Heart right ventricle (tissue), 16 donors: ENCODE results near the gene PARD3. TPM values are rescaled to one million over a fixed set of nuclear protein-coding genes. Genes with fewer than 3 reads are reported as not detected.

ENCODE experiments used
- ATAC-seq, 8 donors: fragments of 200-7000 bp; cut with Tn5 transposase; one replicate each; pipeline ENCODE4 v1.9.1; 2020; ENCODE audit warnings: mild to moderate bottlenecking in 8 of 8, moderate library complexity in 8 of 8, moderate number of reproducible peaks in 1 of 8
- DNase-seq, 2 donors: peaks; one replicate each; pipeline ENCODE4 v3.0.0-alpha.2; 2020
- H3K27ac ChIP-seq, 10 donors: fragments of 200-600 bp; sonication (generic) in 2 of 10; one replicate each; pipeline versions ENCODE4 v1.5.0 to v1.8.0; 2020 to 2022; ENCODE audit warnings: mild to moderate bottlenecking in 3 of 10
- H3K27me3 ChIP-seq, 7 donors: fragments of 200-600 bp; one replicate each; pipeline ENCODE4 v1.8.0; 2021 to 2022; ENCODE audit warnings: mild to moderate bottlenecking in 2 of 7
- H3K36me3 ChIP-seq, 9 donors: fragments of 200-600 bp; sonication (generic) in 1 of 9; one replicate each; pipeline versions ENCODE4 v1.5.0 to v1.8.0; 2020 to 2022; ENCODE audit warnings: mild to moderate bottlenecking in 2 of 9
- H3K4me1 ChIP-seq, 9 donors: fragments of 200-600 bp; sonication (generic) in 1 of 9; one replicate each; pipeline versions ENCODE4 v1.5.0 to v1.8.0; 2020 to 2022; ENCODE audit warnings: mild to moderate bottlenecking in 4 of 9
- H3K4me3 ChIP-seq, 10 donors: fragments of 200-600 bp; sonication (generic) in 2 of 10; one replicate each; pipeline versions ENCODE4 v1.5.0 to v1.8.0; 2020 to 2022; ENCODE audit warnings: mild to moderate bottlenecking in 7 of 10, moderate library complexity in 2 of 10
- H3K9me3 ChIP-seq, 11 donors: fragments of 200-600 bp in 10 of 11; sonication (generic) in 2 of 11; one replicate each; pipeline versions ENCODE4 v1.5.0 to v1.8.0; 2013 to 2022; ENCODE audit warnings: mild to moderate bottlenecking in 2 of 11, control low read depth in 1 of 11, moderate library complexity in 1 of 11
- whole genome bisulfite sequencing, 2 donors: extraction: QIAGEN DNeasy Blood & Tissue Kit; methylation state at CpG; one replicate each; pipeline ENCODE4 v1.1.7; 2013; ENCODE audit warnings: inconsistent platforms in 1 of 2; 5-methylcytosine and 5-hydroxymethylcytosine counted together
- intact Hi-C, 10 donors: fragments of 100-400 bp; cut with DNase I; formaldehyde crosslinking; loops; one replicate each; pipeline versions ENCODE4 v1.11.1 to v1.14.2; 2022
- polyA plus RNA-seq, 2 donors: library from polyadenylated mRNA; stranded (reverse); fragments of 200-250 nt; gene quantifications; one replicate each; pipeline ENCODE4 v1.2.3, GENCODE V29; 2013
- total RNA-seq, 10 donors: library from RNA; stranded (reverse); fragmentation: NEBNext Ultra II Directional in 3 of 10; extraction: Animal tissue kit (Norgen Biotek cat#: 25700) in 3 of 10; gene quantifications; one replicate each; pipeline versions ENCODE4 v1.2.1 to v1.2.4, GENCODE V29; 2021 to 2023
- TF ChIP-seq, protein P1 (sequence below), 9 donors: fragments of 200-600 bp; sonication (generic) in 2 of 9; IDR thresholded peaks; one replicate each; pipeline versions ENCODE4 v1.5.0 to v1.8.0; 2021 to 2022; ENCODE audit warnings: antibody characterized with exemption in 9 of 9, mild to moderate bottlenecking in 5 of 9, moderate library complexity in 1 of 9
- donor health status: Arrhythmogenic right ventricular cardiomyopathy.
- donor health status: ischemic (EF 13 %, LVEDD 7.1; RV severe dilation, severe dysfunction).
- donor health status: healthy with polysubstance abuse.
- donor health status: DM: no; HTN: yes; CAD: no.
- donor health status: DM: no; HTN: no; CAD: no.
- donor health status: ischemic (EF 25% LVEDD 6.9; RV normal size, moderate dysfunction).
- donor health status: ischemic (EF 25% LVEDD 5.7; RV mildly dilated, moderate dysfunction).
- donor health status: healthy.
- donor health status: DM: yes; HTN: yes; CAD: no.
- donor health status: Ischemic cardiomyopathy.
- donor health status: ischemic (EF 35%, LVEDD 5.7; RV mildly dilated, moderate dysfunction).
- donor health status: nonischemic (EF 11% LVEDD 7.7; RV severe dilation, severe dysfunction).
- donor health status: DM: yes; HTN: yes; CAD: no.
- donor health status: PGD.
- donor health status: ischemic (EF 29% LVEDD 5.4; RV normal size, mild dysfunction).
- donor health status: nonischemic (EF 23%, LVEDD 6.1; RV moderate dilation, normal function).

Gene PARD3
- total and polyA plus RNA-seq, 12 donors = 19.7 to 41.8 (median 34.2) TPM

DNA sequence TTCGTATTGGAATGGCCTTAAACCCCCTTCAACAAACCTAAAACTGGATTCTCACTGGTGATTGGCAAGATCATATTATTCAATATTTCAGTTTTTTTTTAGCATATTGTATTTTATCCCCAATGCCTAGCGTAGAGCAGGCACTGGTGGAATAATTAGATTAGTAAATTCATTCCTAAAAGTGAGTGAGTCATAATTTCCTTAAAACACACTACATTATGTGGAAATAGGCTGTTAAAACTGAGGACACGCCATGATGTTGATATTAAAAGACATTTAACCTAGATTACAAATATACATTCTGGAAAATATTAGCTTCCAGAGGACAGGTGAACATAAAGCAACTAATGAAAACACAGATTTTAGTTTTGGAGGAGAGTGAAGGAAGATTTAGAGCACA lies 463.9 kb downstream of the PARD3 start:
- intact Hi-C loops = no loop called here
- Histone ChIP-seq H3K27me3 (no peaks in the 10 kb centered on the region), H3K36me3 (peaks cover 0 to 16% (median 0%) of the 10 kb centered on the region in 9 donors), H3K9me3 (peaks cover 0 to 4% (median 0%) of the 10 kb centered on the region in 11 donors), H3K4me1 (no peaks in the 10 kb centered on the region), H3K4me3 (no peak overlapping the region), H3K27ac (no peak overlapping the region)
- DNase-seq = no peak
- WGBS, 2 donors = 93 to 95% methylated on average over 3 of the region's 3 CpGs
- ATAC-seq = no peak
- TF ChIP-seq, protein P1, sequence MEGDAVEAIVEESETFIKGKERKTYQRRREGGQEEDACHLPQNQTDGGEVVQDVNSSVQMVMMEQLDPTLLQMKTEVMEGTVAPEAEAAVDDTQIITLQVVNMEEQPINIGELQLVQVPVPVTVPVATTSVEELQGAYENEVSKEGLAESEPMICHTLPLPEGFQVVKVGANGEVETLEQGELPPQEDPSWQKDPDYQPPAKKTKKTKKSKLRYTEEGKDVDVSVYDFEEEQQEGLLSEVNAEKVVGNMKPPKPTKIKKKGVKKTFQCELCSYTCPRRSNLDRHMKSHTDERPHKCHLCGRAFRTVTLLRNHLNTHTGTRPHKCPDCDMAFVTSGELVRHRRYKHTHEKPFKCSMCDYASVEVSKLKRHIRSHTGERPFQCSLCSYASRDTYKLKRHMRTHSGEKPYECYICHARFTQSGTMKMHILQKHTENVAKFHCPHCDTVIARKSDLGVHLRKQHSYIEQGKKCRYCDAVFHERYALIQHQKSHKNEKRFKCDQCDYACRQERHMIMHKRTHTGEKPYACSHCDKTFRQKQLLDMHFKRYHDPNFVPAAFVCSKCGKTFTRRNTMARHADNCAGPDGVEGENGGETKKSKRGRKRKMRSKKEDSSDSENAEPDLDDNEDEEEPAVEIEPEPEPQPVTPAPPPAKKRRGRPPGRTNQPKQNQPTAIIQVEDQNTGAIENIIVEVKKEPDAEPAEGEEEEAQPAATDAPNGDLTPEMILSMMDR (IDR thresholded peaks at IDR 0.05) = no peak

DNA sequence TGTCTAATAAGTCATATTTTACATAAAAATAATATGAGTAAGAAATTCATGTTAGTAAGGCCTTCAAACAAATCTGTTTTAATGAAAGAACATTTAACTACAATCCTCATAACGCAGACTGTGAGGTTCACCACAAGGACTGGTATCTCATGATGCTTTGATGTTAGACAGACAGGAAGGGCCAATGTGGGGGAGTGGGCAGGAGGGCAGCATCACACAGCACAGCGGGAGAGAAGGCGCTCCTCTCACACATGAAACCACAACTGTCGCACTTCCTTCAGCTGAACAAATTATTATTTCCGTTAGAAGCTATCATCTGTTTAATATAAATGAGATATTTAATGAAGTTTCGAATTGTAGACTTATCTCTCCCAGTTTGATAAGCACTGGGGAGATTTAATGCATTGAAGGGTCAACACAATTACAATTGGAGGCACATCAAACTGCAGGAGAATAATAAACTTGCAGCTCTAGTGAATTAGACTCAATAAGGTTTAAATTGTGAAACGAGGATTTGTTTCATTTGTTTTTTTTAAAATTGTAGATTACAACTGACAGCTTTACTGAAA lies 466.1 kb downstream of the PARD3 start:
- WGBS, 2 donors = 97% methylated on average over 7 of the region's 7 CpGs
- ATAC-seq (no peak), DNase-seq (no peak)
- Histone ChIP-seq H3K27ac (no peak overlapping the region), H3K4me3 (no peak overlapping the region), H3K36me3 (peaks cover 0 to 16% (median 0%) of the 10 kb centered on the region in 9 donors), H3K9me3 (peaks cover 0 to 4% (median 0%) of the 10 kb centered on the region in 11 donors), H3K4me1 (peaks cover 0 to 3% (median 0%) of the 10 kb centered on the region in 9 donors), H3K27me3 (no peaks in the 10 kb centered on the region)
- TF ChIP-seq, protein P1 (IDR thresholded peaks at IDR 0.05) = no peak
- intact Hi-C loops = no loop called here

DNA sequence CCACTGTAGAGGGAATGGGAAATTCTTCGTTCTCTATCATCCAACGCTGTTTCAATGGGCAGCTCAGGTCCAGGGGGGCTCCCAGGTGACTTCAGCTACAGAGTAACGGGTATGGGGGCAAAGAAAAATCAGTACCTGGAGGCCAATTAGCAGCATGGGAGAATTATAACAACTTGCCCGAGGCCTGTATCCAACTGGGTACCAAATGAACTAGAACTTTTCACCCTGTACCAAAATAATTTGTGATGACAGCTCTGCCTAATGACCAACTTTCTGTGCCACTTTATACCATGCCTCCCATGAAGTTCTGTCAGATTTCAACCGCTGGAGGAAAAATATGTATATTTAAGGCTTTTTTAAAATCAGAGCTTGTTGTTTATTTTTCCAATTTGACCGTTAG lies 467.1 kb downstream of the PARD3 start:
- TF ChIP-seq, protein P1 (IDR thresholded peaks at IDR 0.05) = no peak
- peaks cover 0 to 16% (median 0%) of the 10 kb centered on the region in 9 donors for H3K36me3 ChIP-seq
- peaks cover 0 to 4% (median 0%) of the 10 kb centered on the region in 11 donors for H3K9me3 ChIP-seq
- H3K27ac ChIP-seq = no peak overlapping the region
- H3K27me3 ChIP-seq = no peaks in the 10 kb centered on the region
- DNase-seq = no peak
- WGBS, 2 donors = 96 to 98% methylated on average over 6 of the region's 6 CpGs
- H3K4me3 ChIP-seq = no peak overlapping the region
- ATAC-seq = no peak
- intact Hi-C loops = no loop called here
- H3K4me1 ChIP-seq = peaks cover 0 to 3% (median 0%) of the 10 kb centered on the region in 9 donors

DNA sequence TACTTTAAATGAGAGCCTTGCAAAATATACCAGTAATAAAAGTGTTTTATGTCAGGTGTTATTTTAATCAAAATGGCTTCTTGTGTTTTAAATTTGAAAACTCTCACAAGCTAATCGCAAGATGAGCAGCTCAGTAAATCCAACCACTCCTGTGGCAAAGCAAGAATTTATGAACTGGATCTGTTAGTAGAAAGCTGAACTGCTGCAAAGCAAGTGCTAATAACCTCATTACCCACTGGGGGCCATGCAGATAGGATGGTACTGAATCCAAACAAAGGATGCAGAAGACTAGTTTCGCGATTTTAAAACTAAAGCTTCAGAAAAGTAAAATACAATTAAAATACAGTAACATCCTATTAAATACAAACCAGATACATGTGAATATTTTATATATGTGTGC lies 468.0 kb downstream of the PARD3 start:
- DNase-seq (no peak), ATAC-seq (no peak)
- Histone ChIP-seq H3K4me3 (no peak overlapping the region), H3K4me1 (peaks cover 0 to 3% (median 0%) of the 10 kb centered on the region in 9 donors), H3K9me3 (peaks cover 0 to 4% (median 0%) of the 10 kb centered on the region in 11 donors), H3K27me3 (no peaks in the 10 kb centered on the region), H3K36me3 (peaks cover 0 to 16% (median 0%) of the 10 kb centered on the region in 9 donors), H3K27ac (no peak overlapping the region)
- intact Hi-C loops = no loop called here
- TF ChIP-seq, protein P1 (IDR thresholded peaks at IDR 0.05) = no peak
- WGBS, 2 donors = 97 to 99% methylated on average over 3 of the region's 3 CpGs
